ENCODE results near the gene AFF3. TPM values are rescaled to one million over a fixed set of nuclear protein-coding genes. Genes with fewer than 3 reads are reported as not detected.

The AFF3 gene
- total RNA-seq, 1 experiment from 2014 or later, result 0.22 TPM

- Histone ChIP-seq H2BK15ac (ENCODE audit: low read depth, low read length) (no peak overlapping the region), H2AFZ (ENCODE audit: low read length) (no peak overlapping the region), H3K79me1 (ENCODE audit: insufficient read depth, low read depth, low read length, poor library complexity, severe bottlenecking) (no peaks in the 10 kb centered on the region), H4K91ac (ENCODE audit: insufficient read length, low read depth, low read length) (no peak overlapping the region), H3T11ph (ENCODE audit: low read length) (no peak overlapping the region), H3K23me2 (ENCODE audit: insufficient read length, low read depth, low read length, poor library complexity, severe bottlenecking) (no peaks in the 10 kb centered on the region), H2BK20ac (ENCODE audit: low read depth, low read length, poor library complexity, severe bottlenecking) (no peak overlapping the region), H3K9me3 (ENCODE audit: control insufficient read depth, low read depth, low read length) (no peaks in the 10 kb centered on the region), H2BK120ac (ENCODE audit: low read depth, low read length, poor library complexity, severe bottlenecking) (no peak overlapping the region), H3K4me1 (ENCODE audit: insufficient read depth, low read length) (no peaks in the 10 kb centered on the region), H2AK5ac (ENCODE audit: insufficient read length, low read length) (no peak overlapping the region), H4K8ac (replicated peaks; ENCODE audit: insufficient read length, low read depth, low read length) (no peak overlapping the region), H3K4ac (ENCODE audit: low read depth, low read length) (no peak overlapping the region), H3K56ac (ENCODE audit: insufficient read length, low read depth, low read length) (no peak overlapping the region), H3K23ac (ENCODE audit: insufficient read length, low read depth, low read length) (no peak overlapping the region), H4K20me1 (ENCODE audit: control insufficient read depth, insufficient read depth, insufficient read length) (no peaks in the 10 kb centered on the region), H2BK5ac (ENCODE audit: insufficient read length, low read length) (no peak overlapping the region), H3K27me3 (ENCODE audit: insufficient read depth, low read length) (no peaks in the 10 kb centered on the region), H3K27ac (ENCODE audit: insufficient read length, low read depth, low read length) (no peak overlapping the region), H3K14ac (ENCODE audit: insufficient read depth, low read length) (no peak overlapping the region), H3K79me2 (ENCODE audit: insufficient read depth, low read length) (no peaks in the 10 kb centered on the region), H3K9ac (ENCODE audit: extremely low read depth, insufficient read length, low read length) (no peak overlapping the region), H3K18ac (ENCODE audit: insufficient read length, low read depth, low read length) (no peak overlapping the region), H2BK12ac (ENCODE audit: insufficient read length, low read depth, low read length) (no peak overlapping the region), H4K5ac (ENCODE audit: insufficient read length, low read depth, low read length) (no peak overlapping the region), H3K4me2 (ENCODE audit: insufficient read depth, insufficient read length, low read length) (no peak overlapping the region)
- H3K27ac Mint-ChIP-seq, result no peak overlapping the region
- no peak for TF ChIP-seq CTCF (conservative IDR thresholded peaks at IDR 0.05)
- DNase-seq, result no peak
- peaks cover 1% of the 10 kb centered on the region; the same call in 1 of the 2 replicates for H3K27me3 Mint-ChIP-seq (ENCODE audit: low read depth)
- no peaks in the 10 kb centered on the region for H3K36me3 Mint-ChIP-seq (ENCODE audit: insufficient read depth in 1 of 3, low read depth in 3 of 3)
- H3K9me3 Mint-ChIP-seq, result no peaks in the 10 kb centered on the region
- no peak overlapping the region for H3K4me3 Mint-ChIP-seq
- no peaks in the 10 kb centered on the region for H3K4me1 Mint-ChIP-seq
- WGBS (ENCODE audit: extremely low coverage, insufficient read length, low lambda C conversion rate), result no CpG with 5 or more reads among the region's 7 CpGs
Observed at GRCh38 chr2:99762714-99763113, 379.7 kb downstream of the AFF3 start.
